Coronary artery (tissue), 2 donors: ENCODE results near the gene LYVE1.
"Not testable (repeated sequence)": the region's sequence is repeated elsewhere in the genome, so short reads cannot be mapped to it uniquely, and the experiment has no call there.

Experiments used
- DNase-seq: peaks from one replicate; pipeline ENCODE4 v3.0.0-alpha.2; 2017; ENCODE audit warnings: low spot score
- H3K27ac ChIP-seq, 2 donors: fragments of 200-600 bp; sonication (generic); one replicate each; pipeline ENCODE4 v1.5.1; 2016 to 2019
- H3K4me3 ChIP-seq: fragments of 200-600 bp; sonication (generic); 2 replicates; pipeline ENCODE4 v1.5.1; 2016; ENCODE audit warnings: mild to moderate bottlenecking, moderate library complexity
- CTCF ChIP-seq: fragments of 200-600 bp; sonication (generic); IDR thresholded peaks from one replicate; pipeline ENCODE4 v1.5.1; 2019; ENCODE audit warnings: antibody characterized with exemption

Gene LYVE1

GRCh38 chr11:10601837-10602236, 33.4 kb upstream of the LYVE1 start:
- no peak for TF ChIP-seq CTCF
- no peak for DNase-seq

GRCh38 chr11:10600570-10601248, 32.2 kb upstream of the LYVE1 start:
- no peak for TF ChIP-seq CTCF
- H3K4me3 ChIP-seq: no peak overlapping the region
- peak overlapping the region; percentile 50 to 87 for H3K27ac ChIP-seq
- DNase-seq: no peak

More at GRCh38 chr11:10601837-10602236, 33.4 kb upstream of the LYVE1 start:
- no peak overlapping the region for H3K4me3 ChIP-seq
- H3K27ac ChIP-seq: peak overlapping the region; percentile 36 to 87

- no peak for DNase-seq
- peak overlapping the region; percentile 50 to 87 for H3K27ac ChIP-seq
- H3K4me3 ChIP-seq: no peak overlapping the region
- TF ChIP-seq CTCF: no peak
Observed at GRCh38 chr11:10599388-10600175, 31.1 kb upstream of the LYVE1 start.

- H3K27ac ChIP-seq: peak overlapping the region in 1 of 2 donors; percentile 87
- DNase-seq: no peak
- no peak overlapping the region for H3K4me3 ChIP-seq
- no peak for TF ChIP-seq CTCF
Observed at GRCh38 chr11:10598816-10599215, 30.4 kb upstream of the LYVE1 start.

- Histone ChIP-seq H3K27ac (peak overlapping the region; percentile 19 to 87), H3K4me3 (no peak overlapping the region)
- DNase-seq: no peak
- TF ChIP-seq CTCF: no peak
Observed at GRCh38 chr11:10597877-10598351, 29.4 kb upstream of the LYVE1 start.

- H3K27ac ChIP-seq: peak overlapping the region in 1 of 2 donors; percentile 62
- H3K4me3 ChIP-seq, DNase-seq: not testable (repeated sequence)
Observed at GRCh38 chr11:10595840-10596239, 27.4 kb upstream of the LYVE1 start.

GRCh38 chr11:10594407-10594806, 25.9 kb upstream of the LYVE1 start:
- peak overlapping the region; percentile 85 to 91 for H3K27ac ChIP-seq

More at GRCh38 chr11:10594407-10594806, 25.9 kb upstream of the LYVE1 start:
- DNase-seq: no peak
- TF ChIP-seq CTCF: no peak
- H3K4me3 ChIP-seq: no peak overlapping the region
